GM21528 (cell line): Measurements from ENCODE around the gene SH3BGRL3.
"Not testable (repeated sequence)": the region's sequence is repeated elsewhere in the genome, so short reads cannot be mapped to it uniquely, and the experiment has no call there.

Experiments used
- ATAC-seq: cut with Tn5 transposase; IDR thresholded peaks from one replicate; pipeline ENCODE4 v1.9.1; 2021; ENCODE audit warnings: mild to moderate bottlenecking, moderate library complexity; ENCODE audit not compliant: unreplicated experiment, low FRiP score

SH3BGRL3 gene

DNA sequence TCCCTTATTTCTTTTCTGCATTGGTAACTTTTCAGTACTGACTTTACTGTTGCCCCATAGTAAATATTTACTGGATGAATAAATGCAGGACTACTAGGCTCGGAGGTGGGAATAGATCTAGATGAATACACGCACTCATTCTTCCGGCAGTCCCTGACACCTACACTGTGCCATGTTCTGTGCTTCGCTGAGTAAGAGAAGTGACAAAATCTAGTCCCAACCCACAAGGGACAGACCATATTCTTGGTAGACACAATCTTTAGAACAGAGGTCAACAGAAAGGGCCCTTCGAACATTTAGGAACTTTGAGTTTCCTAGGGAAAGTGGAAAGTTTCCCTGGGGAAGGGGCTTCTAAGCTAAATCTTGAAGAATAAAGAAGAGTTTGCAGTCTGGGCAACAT lies 34.6 kb downstream of the SH3BGRL3 start:
- no peak for ATAC-seq

GRCh38 chr1:26315874-26316850 lies 36.3 kb downstream of the SH3BGRL3 start:
- ATAC-seq = no peak

GRCh38 chr1:26317146-26317545 lies 37.3 kb downstream of the SH3BGRL3 start:
- ATAC-seq = no peak

DNA sequence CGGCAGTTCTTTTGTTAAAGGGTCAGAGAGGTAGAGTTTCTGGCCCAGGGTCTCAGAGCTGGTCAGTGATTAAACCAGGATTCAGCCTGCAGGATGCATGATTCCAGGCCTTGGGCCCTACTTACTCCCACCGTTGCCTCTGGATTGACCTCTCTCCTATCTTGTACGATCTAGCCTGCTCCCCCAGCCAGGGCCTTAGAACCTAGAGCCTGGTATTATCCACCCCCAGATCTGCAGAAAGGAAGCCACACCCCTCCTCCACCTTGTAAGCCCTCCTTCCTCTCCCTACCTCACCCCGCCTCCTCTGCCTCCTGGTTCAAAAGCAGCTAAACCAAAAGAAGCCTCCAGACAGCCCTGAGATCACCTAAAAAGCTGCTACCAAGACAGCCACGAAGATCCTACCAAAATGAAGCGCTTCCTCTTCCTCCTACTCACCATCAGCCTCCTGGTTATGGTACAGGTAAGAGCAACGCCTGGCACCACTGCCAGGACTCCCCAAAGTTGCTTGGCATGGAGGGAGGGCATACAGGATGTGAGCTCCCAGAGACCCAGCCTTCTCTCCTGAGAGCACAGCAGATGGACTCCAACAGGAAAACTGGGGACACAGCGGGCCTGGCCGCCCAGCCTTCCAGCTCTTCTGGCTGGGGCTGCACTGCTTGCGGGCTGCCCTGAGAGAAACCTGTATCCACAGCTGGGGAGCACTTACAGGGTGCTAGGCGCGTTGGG lies 37.9 kb downstream of the SH3BGRL3 start, which contains the start of gene CD52:
CD52 (plus strand) TSS at position 347 of the 726 bp plus-strand sequence; CDS start at position 407, 60 bp downstream.
- ATAC-seq = peak; percentile 39

DNA sequence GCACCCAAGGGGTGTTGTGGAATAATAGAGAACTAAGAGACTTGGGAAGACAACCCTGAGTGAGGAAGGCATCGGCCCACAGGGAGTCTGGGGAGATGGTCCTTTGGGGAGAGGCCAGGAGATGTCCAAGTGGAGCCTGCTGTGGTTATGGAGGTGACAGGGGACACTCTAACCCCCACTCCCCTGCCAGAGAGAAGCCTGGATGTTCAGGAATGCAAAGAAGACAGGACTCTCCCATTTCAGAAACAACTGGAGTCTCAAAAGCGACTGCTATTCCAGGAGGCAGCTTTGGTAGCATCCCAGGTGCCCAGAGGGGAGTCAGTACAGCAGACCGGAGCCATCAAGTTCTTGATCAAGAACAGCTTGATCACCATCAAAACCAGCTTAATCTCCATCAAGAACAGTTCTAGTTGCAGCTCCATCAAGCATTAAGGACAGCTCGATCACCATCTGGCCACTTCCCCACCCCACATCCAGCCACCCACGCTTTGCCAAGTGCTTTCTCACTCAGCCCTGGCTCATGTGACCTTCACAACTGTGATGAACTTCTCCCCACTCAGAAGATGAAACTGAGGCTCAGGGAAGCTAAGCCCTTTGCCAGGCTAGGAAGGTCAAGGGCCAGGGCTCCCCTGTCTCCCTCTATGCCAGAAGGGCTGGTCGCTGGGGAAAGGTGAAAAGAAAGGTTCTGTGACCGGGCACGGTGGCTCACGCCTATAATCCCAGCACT lies 38.6 kb downstream of the SH3BGRL3 start:
- no peak for ATAC-seq

- no peak for ATAC-seq
These were observed 41.0 kb downstream of the SH3BGRL3 start for GRCh38 chr1:26320896-26321295.

- ATAC-seq = no peak
These were observed 41.6 kb downstream of the SH3BGRL3 start for GRCh38 chr1:26321315-26322041.

DNA sequence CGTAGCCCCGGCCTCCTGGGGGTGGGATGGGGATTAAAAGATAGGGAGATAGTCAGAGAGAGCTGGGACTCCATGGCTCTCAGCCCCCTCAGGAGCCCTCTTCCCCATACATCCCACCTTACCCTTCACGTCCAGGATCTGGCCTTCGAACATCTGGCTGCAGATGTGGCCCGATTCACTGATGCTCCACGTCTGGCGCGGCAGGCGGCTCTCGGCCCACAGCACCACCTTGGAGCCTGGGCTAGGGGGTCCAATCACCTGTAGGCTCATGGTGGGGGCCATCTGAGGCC lies 42.1 kb downstream of the SH3BGRL3 start:
- ATAC-seq = no peak

DNA sequence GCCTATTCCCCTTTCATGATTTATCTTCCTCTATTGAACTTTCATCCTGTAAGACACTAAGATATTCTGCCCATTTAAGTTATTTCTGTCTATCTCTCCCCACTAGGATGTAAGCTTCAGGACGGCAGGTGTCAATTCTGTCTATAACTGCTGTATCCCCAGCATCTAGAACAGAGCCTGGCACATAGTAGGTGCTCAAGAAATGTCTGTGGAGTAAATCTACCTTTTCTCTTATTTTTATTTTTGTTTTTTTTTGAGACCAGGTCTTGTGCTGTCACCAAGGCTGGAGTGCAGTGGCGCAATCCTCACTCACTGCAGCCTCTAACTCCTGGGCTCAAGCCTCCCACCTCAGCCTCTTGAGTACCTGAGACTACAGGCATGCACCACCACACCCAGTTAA lies 43.5 kb downstream of the SH3BGRL3 start:
- ATAC-seq = no peak

- ATAC-seq = no peak
These were observed 44.7 kb downstream of the SH3BGRL3 start for GRCh38 chr1:26324550-26324949.

GRCh38 chr1:26327956-26328362 lies 48.1 kb downstream of the SH3BGRL3 start:
- no peak for ATAC-seq

DNA sequence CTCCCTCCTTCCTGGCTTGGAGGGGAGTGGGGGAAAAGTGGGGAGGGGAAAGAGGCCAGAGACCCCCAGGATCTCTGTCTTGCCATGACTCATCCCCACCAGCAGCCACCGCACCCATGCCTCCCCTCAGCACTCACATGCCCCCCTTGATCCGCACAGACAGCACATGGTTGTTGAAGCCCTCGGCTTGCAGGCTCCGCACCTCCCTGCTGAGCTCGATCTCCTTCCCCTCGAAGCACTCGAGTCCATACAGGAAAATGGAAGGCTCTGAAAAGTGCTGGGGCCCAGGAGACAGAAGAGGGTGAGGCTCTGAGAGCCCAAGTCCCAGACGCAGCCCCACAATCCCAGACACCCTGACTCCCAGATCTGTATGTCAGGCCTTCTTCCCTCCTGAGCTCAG lies 48.7 kb downstream of the SH3BGRL3 start:
- no peak for ATAC-seq

DNA sequence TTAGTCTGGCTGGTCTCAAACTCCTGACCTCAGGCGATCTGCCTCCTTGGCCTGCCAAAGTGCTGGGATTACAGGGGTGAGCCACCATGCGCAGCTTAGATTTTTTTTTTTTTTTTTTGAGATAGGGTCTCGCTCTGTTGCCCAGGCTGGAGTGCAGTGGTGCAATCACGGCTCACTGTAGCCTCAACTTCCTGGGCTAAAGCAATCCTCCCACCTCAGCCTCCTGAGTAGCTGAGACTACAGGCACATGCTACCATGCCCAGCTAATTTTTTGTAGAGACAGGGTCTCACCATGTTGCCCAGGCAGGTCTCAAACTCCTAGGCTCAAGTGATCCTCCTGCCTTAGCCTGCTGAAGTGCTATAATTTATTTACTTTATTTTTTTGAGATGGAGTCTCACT lies 49.5 kb downstream of the SH3BGRL3 start:
- not testable (repeated sequence) for ATAC-seq

- ATAC-seq = no peak
These were observed 50.4 kb downstream of the SH3BGRL3 start for GRCh38 chr1:26330276-26330675.
